Lower lobe of right lung (tissue), 2 donors: Measurements from ENCODE around the gene RAB24. TPM values are rescaled to one million over a fixed set of nuclear protein-coding genes. Genes with fewer than 3 reads are reported as not detected.

ENCODE experiments used
- ATAC-seq, 2 donors: fragments of 200-7000 bp; cut with Tn5 transposase; one replicate each; pipeline ENCODE4 v1.9.1; 2020 to 2022; ENCODE audit warnings: mild to moderate bottlenecking in 2 of 2, moderate library complexity in 2 of 2
- DNase-seq: peaks from one replicate; pipeline ENCODE4 v3.0.0-alpha.2; 2020
- H3K27ac ChIP-seq: fragments of 200-600 bp; one replicate; pipeline ENCODE4 v1.8.0; 2022
- H3K27me3 ChIP-seq: fragments of 200-600 bp; one replicate; pipeline ENCODE4 v1.8.0; 2022; ENCODE audit warnings: low read depth
- H3K36me3 ChIP-seq: fragments of 200-600 bp; one replicate; pipeline ENCODE4 v1.8.0; 2022; ENCODE audit warnings: mild to moderate bottlenecking
- H3K4me1 ChIP-seq: fragments of 200-600 bp; one replicate; pipeline ENCODE4 v1.8.0; 2022
- H3K4me3 ChIP-seq: fragments of 200-600 bp; one replicate; pipeline ENCODE4 v1.8.0; 2022; ENCODE audit warnings: mild to moderate bottlenecking
- H3K9me3 ChIP-seq: fragments of 200-600 bp; one replicate; pipeline ENCODE4 v1.8.0; 2022
- CTCF ChIP-seq: fragments of 200-600 bp; IDR thresholded peaks from one replicate; pipeline ENCODE4 v1.8.0; 2022; ENCODE audit warnings: antibody characterized with exemption, mild to moderate bottlenecking
- intact Hi-C: fragments of 100-400 bp; cut with DNase I; formaldehyde crosslinking; loops from one replicate; pipeline ENCODE4 v1.11.0; 2022
- total RNA-seq: library from RNA; stranded (reverse); fragmentation: NEBNext Ultra II Directional; extraction: Animal tissue kit (Norgen Biotek cat#: 25700); gene quantifications from one replicate; pipeline ENCODE4 v1.2.1, GENCODE V29; 2021
- donor health status: DM: no; HTN: yes; CAD: no; lungs with severe emphysema.

RAB24 gene
- total RNA-seq, 1 donor from 2014 or later: 41.6 TPM

- Histone ChIP-seq H3K9me3 (no peaks in the 10 kb centered on the region), H3K36me3 (peaks cover 95% of the 10 kb centered on the region), H3K4me3 (no peak overlapping the region), H3K27me3 (no peaks in the 10 kb centered on the region), H3K4me1 (no peaks in the 10 kb centered on the region), H3K27ac (no peak overlapping the region)
- intact Hi-C loops: no loop called here
- TF ChIP-seq CTCF: no peak
- DNase-seq (peak; percentile 24), ATAC-seq (no peak)
Observed at GRCh38 chr5:177334781-177335700, 31.5 kb upstream of the RAB24 start.

GRCh38 chr5:177334155-177334551 is 30.6 kb upstream of the RAB24 start:
- intact Hi-C loops: no loop called here
- ATAC-seq (no peak), DNase-seq (peak; percentile 19)
- TF ChIP-seq CTCF: no peak
- no peaks in the 10 kb centered on the region for H3K27me3 ChIP-seq
- H3K4me3 ChIP-seq: no peak overlapping the region
- H3K27ac ChIP-seq: no peak overlapping the region
- H3K36me3 ChIP-seq: peaks cover 98% of the 10 kb centered on the region
- no peaks in the 10 kb centered on the region for H3K4me1 ChIP-seq
- no peaks in the 10 kb centered on the region for H3K9me3 ChIP-seq

- DNase-seq: peak; percentile 11
- no peaks in the 10 kb centered on the region for H3K27me3 ChIP-seq
- no peaks in the 10 kb centered on the region for H3K9me3 ChIP-seq
- H3K4me3 ChIP-seq: no peak overlapping the region
- H3K36me3 ChIP-seq: peaks cover 92% of the 10 kb centered on the region
- no peak overlapping the region for H3K27ac ChIP-seq
- ATAC-seq: no peak
- H3K4me1 ChIP-seq: no peaks in the 10 kb centered on the region
- TF ChIP-seq CTCF: no peak
- intact Hi-C loops: no loop called here
Observed at GRCh38 chr5:177333420-177334154, 30.1 kb upstream of the RAB24 start.

- TF ChIP-seq CTCF: no peak
Observed at GRCh38 chr5:177332896-177333260, 29.4 kb upstream of the RAB24 start.

GRCh38 chr5:177332031-177332895 is 28.7 kb upstream of the RAB24 start:
- TF ChIP-seq CTCF: no peak
- peaks cover 1% of the 10 kb centered on the region for H3K4me1 ChIP-seq
- H3K36me3 ChIP-seq: peaks cover 79% of the 10 kb centered on the region
- no peak for ATAC-seq
- no peaks in the 10 kb centered on the region for H3K27me3 ChIP-seq
- H3K9me3 ChIP-seq: no peaks in the 10 kb centered on the region
- intact Hi-C loops: no loop called here
- DNase-seq: peak; percentile 32
- H3K4me3 ChIP-seq: no peak overlapping the region
- no peak overlapping the region for H3K27ac ChIP-seq

More at GRCh38 chr5:177332896-177333260, 29.4 kb upstream of the RAB24 start:
- Histone ChIP-seq H3K4me1 (no peaks in the 10 kb centered on the region), H3K4me3 (no peak overlapping the region), H3K27me3 (no peaks in the 10 kb centered on the region), H3K36me3 (peaks cover 85% of the 10 kb centered on the region), H3K9me3 (no peaks in the 10 kb centered on the region), H3K27ac (no peak overlapping the region)
- no peak for ATAC-seq
- intact Hi-C loops: no loop called here
- peak; percentile 28 for DNase-seq
